DND-41 (cell line): ENCODE data around the gene DKK1.
"Not testable (repeated sequence)": the region's sequence is repeated elsewhere in the genome, so short reads cannot be mapped to it uniquely, and the experiment has no call there.

ENCODE experiments used
- ATAC-seq: fragments of 200-7000 bp; cut with Tn5 transposase; 3 replicates; pipeline ENCODE4 v1.9.1; 2021; ENCODE audit warnings: low read depth; ENCODE audit not compliant: insufficient read depth
- DNase-seq: peaks from one replicate; pipeline ENCODE4 v3.0.0-alpha.2; 2020
- H2AFZ ChIP-seq: 2 replicates; pipeline ENCODE4 v1.6.0; 2012; ENCODE audit warnings: low read depth, low read length
- H3K27ac ChIP-seq: 2 replicates; pipeline ENCODE4 v1.5.1; 2012; ENCODE audit warnings: low read length, inconsistent platforms
- H3K27me3 ChIP-seq: fragments of 200-600 bp; sonication (generic); 2 replicates; pipeline ENCODE4 v1.6.0; 2012; ENCODE audit warnings: low read length, mild to moderate bottlenecking, inconsistent platforms; ENCODE audit not compliant: insufficient read depth, poor library complexity
- H3K36me3 ChIP-seq: 2 replicates; pipeline ENCODE4 v1.5.1; 2012; ENCODE audit warnings: low read length, inconsistent platforms; ENCODE audit not compliant: insufficient read depth
- H3K4me1 ChIP-seq: 2 replicates; pipeline ENCODE4 v1.5.1; 2012; ENCODE audit warnings: mild to moderate bottlenecking, low read length; ENCODE audit not compliant: insufficient read depth
- H3K4me2 ChIP-seq: 2 replicates; pipeline ENCODE4 v1.6.0; 2012; ENCODE audit warnings: mild to moderate bottlenecking, moderate library complexity, low read length, inconsistent platforms; ENCODE audit not compliant: insufficient read depth
- H3K4me3 ChIP-seq, 2 experiments: fragments of 200-600 bp in 1 of 2; shearing (Covaris generic) in 1 of 2; 2 replicates each; pipeline ENCODE4 v1.5.1; 2012 to 2016; ENCODE audit warnings: inconsistent platforms in 2 of 2, low read length in 2 of 2, mild to moderate bottlenecking in 2 of 2, low read depth in 1 of 2, moderate library complexity in 1 of 2
- H3K79me2 ChIP-seq: 2 replicates; pipeline ENCODE4 v1.6.0; 2012; ENCODE audit warnings: low read length, inconsistent platforms; ENCODE audit not compliant: insufficient read depth
- H3K9ac ChIP-seq: 2 replicates; pipeline ENCODE4 v1.6.0; 2012; ENCODE audit warnings: low read depth, mild to moderate bottlenecking, inconsistent platforms, low read length, moderate library complexity
- H3K9me3 ChIP-seq: 2 replicates; pipeline ENCODE4 v1.5.1; 2012; ENCODE audit warnings: low read length, moderate library complexity, mild to moderate bottlenecking, inconsistent platforms; ENCODE audit not compliant: insufficient read depth, severe bottlenecking
- H4K20me1 ChIP-seq: 2 replicates; pipeline ENCODE4 v1.6.0; 2012; ENCODE audit warnings: low read length; ENCODE audit not compliant: insufficient read depth
- CTCF ChIP-seq: IDR thresholded peaks from 2 replicates; pipeline ENCODE4 v1.5.1; 2012; ENCODE audit warnings: borderline replicate concordance, low read length, moderate library complexity, mild to moderate bottlenecking; ENCODE audit not compliant: poor library complexity, severe bottlenecking; ENCODE audit errors: extremely low read depth
- EZH2 ChIP-seq: IDR thresholded peaks from 3 replicates; pipeline ENCODE4 v1.6.1; 2012; ENCODE audit warnings: borderline replicate concordance, low read depth, mild to moderate bottlenecking, moderate library complexity, low read length, inconsistent platforms; ENCODE audit not compliant: severe bottlenecking

Gene DKK1

GRCh38 chr10:52359441-52359840 lies 45.4 kb downstream of the DKK1 start:
- Histone ChIP-seq H2AFZ (no peak overlapping the region), H3K9ac (no peak overlapping the region), H3K36me3 (no peaks in the 10 kb centered on the region), H3K79me2 (no peaks in the 10 kb centered on the region), H3K4me1 (no peaks in the 10 kb centered on the region), H3K27me3 (no peaks in the 10 kb centered on the region), H3K4me3 (no peak overlapping the region), H4K20me1 (no peaks in the 10 kb centered on the region), H3K9me3 (no peaks in the 10 kb centered on the region), H3K27ac (no peak overlapping the region), H3K4me2 (no peak overlapping the region)
- DNase-seq (no peak), ATAC-seq (no peak)
- TF ChIP-seq CTCF (no peak), EZH2 (no peak)

- H3K9me3 ChIP-seq, H3K9ac ChIP-seq, H3K4me3 ChIP-seq, DNase-seq, H4K20me1 ChIP-seq, H3K27me3 ChIP-seq, H3K79me2 ChIP-seq, ATAC-seq, H2AFZ ChIP-seq, H3K4me1 ChIP-seq, H3K27ac ChIP-seq, H3K36me3 ChIP-seq, H3K4me2 ChIP-seq: not testable (repeated sequence)
Observed at GRCh38 chr10:52365547-52366432, 51.7 kb downstream of the DKK1 start.
